K562 (cell line): Measurements from ENCODE around the gene SCARF2. TPM values are rescaled to one million over a fixed set of nuclear protein-coding genes. Genes with fewer than 3 reads are reported as not detected.

Experiments
- BCOR ChIP-seq: fragments of 450-650 bp; IDR thresholded peaks from 2 replicates; pipeline ENCODE4 v1.6.1; 2016
- BDP1 ChIP-seq: IDR thresholded peaks from 3 replicates; pipeline ENCODE4 v1.6.1; 2011; ENCODE audit not compliant: insufficient read length, insufficient read depth
- HNRNPK ChIP-seq: fragments of 200-400 bp; formaldehyde crosslinking; IDR thresholded peaks from one replicate; pipeline ENCODE4 v1.6.1; 2018; ENCODE audit warnings: mild to moderate bottlenecking, low read depth, low read length; ENCODE audit not compliant: poor library complexity, severe bottlenecking
- JUND ChIP-seq, 2 experiments: IDR thresholded peaks; 2 replicates in 1 of 2; 3 replicates in 1 of 2; pipeline ENCODE4 v1.6.1; 2011; ENCODE audit warnings: borderline replicate concordance in 2 of 2, low read depth in 2 of 2, low read length in 2 of 2, improper control_type of control experiment in 1 of 2, missing biosample characterization in 1 of 2, missing genetic modification characterization in 1 of 2, missing genetic modification reagents in 1 of 2
- RCOR1 ChIP-seq, 2 experiments: IDR thresholded peaks; 2 replicates each; pipeline ENCODE4 v1.6.1; 2012; ENCODE audit warnings: low read depth in 2 of 2, low read length in 2 of 2, borderline replicate concordance in 1 of 2, improper control_type of control experiment in 1 of 2
- ZNF124 ChIP-seq: sonication (generic); formaldehyde crosslinking; IDR thresholded peaks from 2 replicates; pipeline ENCODE4 v1.8.1; 2022; ENCODE audit warnings: missing genetic modification reagents
- ZNF408 ChIP-seq: fragments of 250-450 bp; sonication (Bioruptor Pico); IDR thresholded peaks from 2 replicates; pipeline ENCODE4 v1.4.0; 2020; ENCODE audit warnings: low read depth, mild to moderate bottlenecking, moderate library complexity
- polyA plus RNA-seq, 8 experiments: library from polyadenylated mRNA; depleted of rRNA in 4 of 8; stranded (reverse) in 5 of 8; unstranded in 3 of 8; fragments of >200 nt; fragmentation: Nextera tagmentation in 2 of 8; fragmentation: Illumina TruSeq in 1 of 8; extraction: Ambion mirVana in 2 of 8; extraction: Trizol in 1 of 8; gene quantifications; 2 replicates each; pipeline versions ENCODE4 v1.2.1 to v1.2.3, GENCODE V29; 2011 to 2014; ENCODE audit warnings: inconsistent platforms in 1 of 8, missing spikeins in 1 of 8
- total RNA-seq, 7 experiments: library from RNA; depleted of rRNA in 6 of 7; stranded (reverse); fragments of >200 nt in 6 of 7; fragmentation: Illumina TruSeq in 2 of 7; extraction: Trizol in 2 of 7; gene quantifications; 2 replicates each; pipeline versions ENCODE4 v1.2.1 to v1.2.3, GENCODE V29; 2011 to 2021; ENCODE audit warnings: low replicate concordance in 1 of 7
- TF ChIP-seq, protein P1 (sequence below): fragments of 250-450 bp; sonication (Bioruptor Pico); IDR thresholded peaks from 2 replicates; pipeline ENCODE4 v1.4.0; 2020; ENCODE audit warnings: mild to moderate bottlenecking
- TF ChIP-seq, protein P2 (sequence below): fragments of 450-650 bp; IDR thresholded peaks from 2 replicates; pipeline ENCODE4 v1.6.1; 2016; ENCODE audit warnings: low read depth
- TF ChIP-seq, protein P3 (sequence below): fragments of 200-800 bp; sonication (Bioruptor generic); IDR thresholded peaks from 2 replicates; pipeline ENCODE4 v1.6.1; 2016; ENCODE audit warnings: missing genetic modification characterization, missing compliant biosample characterization

SCARF2 gene
- total and polyA plus RNA-seq, 9 of the 15 experiments (the other 6 are each of a cell fraction or from before 2014, with no cell fraction given), result 0.06 to 0.32 (median 0.21) TPM; not detected in 5

DNA sequence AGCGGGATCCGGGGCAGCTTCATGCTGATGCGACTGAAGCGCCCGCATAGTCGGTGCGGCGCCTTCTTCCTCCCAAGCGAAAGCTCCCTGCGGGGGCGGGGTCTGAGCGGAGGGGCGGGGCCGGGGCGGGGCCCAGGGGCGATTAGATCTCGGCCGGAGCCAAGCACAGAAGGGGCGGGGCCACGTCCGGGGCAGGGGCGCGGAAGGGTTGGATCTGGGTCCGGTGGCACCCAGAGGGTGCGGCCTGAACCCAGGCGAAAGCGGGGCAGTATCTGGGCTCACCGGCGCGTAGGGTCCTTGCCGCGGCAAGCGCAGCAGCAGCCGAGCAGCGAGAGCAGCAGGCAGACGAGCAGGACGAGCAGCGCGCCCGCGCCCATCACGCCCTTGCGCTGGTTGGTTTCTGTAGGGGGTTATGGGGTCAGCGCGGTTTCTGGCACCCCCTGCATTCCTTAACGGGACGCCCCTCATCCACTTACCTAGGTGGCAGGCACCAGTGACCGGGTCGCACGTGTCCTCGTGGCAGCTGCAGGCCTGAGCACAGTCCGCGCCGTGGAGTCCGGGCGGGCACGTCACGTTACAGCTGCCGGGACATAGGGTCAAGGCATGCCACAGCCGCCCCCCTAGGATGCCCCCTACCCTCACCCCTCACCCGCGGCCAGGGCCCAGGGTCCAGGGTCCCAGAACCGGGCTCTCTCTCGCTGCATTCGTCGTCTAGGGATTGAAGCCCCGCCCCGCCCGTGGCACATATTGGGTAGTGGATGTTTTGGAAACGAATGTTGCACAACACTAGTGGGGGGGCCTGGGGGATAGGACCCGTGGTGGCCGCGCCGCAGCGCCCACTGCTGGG, 8.1 kb downstream of the SCARF2 start (continued):
- 0 out of 2 replicates have a peak, but pooled peaks have one; percentile 85 for TF ChIP-seq ZNF124 (CRISPR knock-in tag)
- TF ChIP-seq, protein P1, sequence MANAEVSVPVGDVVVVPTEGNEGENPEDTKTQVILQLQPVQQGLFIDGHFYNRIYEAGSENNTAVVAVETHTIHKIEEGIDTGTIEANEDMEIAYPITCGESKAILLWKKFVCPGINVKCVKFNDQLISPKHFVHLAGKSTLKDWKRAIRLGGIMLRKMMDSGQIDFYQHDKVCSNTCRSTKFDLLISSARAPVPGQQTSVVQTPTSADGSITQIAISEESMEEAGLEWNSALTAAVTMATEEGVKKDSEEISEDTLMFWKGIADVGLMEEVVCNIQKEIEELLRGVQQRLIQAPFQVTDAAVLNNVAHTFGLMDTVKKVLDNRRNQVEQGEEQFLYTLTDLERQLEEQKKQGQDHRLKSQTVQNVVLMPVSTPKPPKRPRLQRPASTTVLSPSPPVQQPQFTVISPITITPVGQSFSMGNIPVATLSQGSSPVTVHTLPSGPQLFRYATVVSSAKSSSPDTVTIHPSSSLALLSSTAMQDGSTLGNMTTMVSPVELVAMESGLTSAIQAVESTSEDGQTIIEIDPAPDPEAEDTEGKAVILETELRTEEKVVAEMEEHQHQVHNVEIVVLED (CRISPR knock-in tag), result peak; percentile 32
- no peak for TF ChIP-seq HNRNPK
- no peak for TF ChIP-seq JUND (IDR thresholded peaks at IDR 0.05; ENCODE audit: borderline replicate concordance, low read depth, low read length)
- TF ChIP-seq JUND (tag; IDR thresholded peaks at IDR 0.05; ENCODE audit: borderline replicate concordance, low read depth, low read length), result peak; percentile 22; the same call in 1 of the 3 replicates
- TF ChIP-seq BCOR, result peak; percentile 59; the same call in 1 of the 2 replicates
- TF ChIP-seq ZNF408 (CRISPR knock-in tag), result no peak
- TF ChIP-seq BDP1, result no peak
- TF ChIP-seq RCOR1 (IDR thresholded peaks at IDR 0.05; ENCODE audit: borderline replicate concordance in 1 of 2, low read depth in 2 of 2, low read length in 2 of 2), result no peak
- TF ChIP-seq, protein P2, sequence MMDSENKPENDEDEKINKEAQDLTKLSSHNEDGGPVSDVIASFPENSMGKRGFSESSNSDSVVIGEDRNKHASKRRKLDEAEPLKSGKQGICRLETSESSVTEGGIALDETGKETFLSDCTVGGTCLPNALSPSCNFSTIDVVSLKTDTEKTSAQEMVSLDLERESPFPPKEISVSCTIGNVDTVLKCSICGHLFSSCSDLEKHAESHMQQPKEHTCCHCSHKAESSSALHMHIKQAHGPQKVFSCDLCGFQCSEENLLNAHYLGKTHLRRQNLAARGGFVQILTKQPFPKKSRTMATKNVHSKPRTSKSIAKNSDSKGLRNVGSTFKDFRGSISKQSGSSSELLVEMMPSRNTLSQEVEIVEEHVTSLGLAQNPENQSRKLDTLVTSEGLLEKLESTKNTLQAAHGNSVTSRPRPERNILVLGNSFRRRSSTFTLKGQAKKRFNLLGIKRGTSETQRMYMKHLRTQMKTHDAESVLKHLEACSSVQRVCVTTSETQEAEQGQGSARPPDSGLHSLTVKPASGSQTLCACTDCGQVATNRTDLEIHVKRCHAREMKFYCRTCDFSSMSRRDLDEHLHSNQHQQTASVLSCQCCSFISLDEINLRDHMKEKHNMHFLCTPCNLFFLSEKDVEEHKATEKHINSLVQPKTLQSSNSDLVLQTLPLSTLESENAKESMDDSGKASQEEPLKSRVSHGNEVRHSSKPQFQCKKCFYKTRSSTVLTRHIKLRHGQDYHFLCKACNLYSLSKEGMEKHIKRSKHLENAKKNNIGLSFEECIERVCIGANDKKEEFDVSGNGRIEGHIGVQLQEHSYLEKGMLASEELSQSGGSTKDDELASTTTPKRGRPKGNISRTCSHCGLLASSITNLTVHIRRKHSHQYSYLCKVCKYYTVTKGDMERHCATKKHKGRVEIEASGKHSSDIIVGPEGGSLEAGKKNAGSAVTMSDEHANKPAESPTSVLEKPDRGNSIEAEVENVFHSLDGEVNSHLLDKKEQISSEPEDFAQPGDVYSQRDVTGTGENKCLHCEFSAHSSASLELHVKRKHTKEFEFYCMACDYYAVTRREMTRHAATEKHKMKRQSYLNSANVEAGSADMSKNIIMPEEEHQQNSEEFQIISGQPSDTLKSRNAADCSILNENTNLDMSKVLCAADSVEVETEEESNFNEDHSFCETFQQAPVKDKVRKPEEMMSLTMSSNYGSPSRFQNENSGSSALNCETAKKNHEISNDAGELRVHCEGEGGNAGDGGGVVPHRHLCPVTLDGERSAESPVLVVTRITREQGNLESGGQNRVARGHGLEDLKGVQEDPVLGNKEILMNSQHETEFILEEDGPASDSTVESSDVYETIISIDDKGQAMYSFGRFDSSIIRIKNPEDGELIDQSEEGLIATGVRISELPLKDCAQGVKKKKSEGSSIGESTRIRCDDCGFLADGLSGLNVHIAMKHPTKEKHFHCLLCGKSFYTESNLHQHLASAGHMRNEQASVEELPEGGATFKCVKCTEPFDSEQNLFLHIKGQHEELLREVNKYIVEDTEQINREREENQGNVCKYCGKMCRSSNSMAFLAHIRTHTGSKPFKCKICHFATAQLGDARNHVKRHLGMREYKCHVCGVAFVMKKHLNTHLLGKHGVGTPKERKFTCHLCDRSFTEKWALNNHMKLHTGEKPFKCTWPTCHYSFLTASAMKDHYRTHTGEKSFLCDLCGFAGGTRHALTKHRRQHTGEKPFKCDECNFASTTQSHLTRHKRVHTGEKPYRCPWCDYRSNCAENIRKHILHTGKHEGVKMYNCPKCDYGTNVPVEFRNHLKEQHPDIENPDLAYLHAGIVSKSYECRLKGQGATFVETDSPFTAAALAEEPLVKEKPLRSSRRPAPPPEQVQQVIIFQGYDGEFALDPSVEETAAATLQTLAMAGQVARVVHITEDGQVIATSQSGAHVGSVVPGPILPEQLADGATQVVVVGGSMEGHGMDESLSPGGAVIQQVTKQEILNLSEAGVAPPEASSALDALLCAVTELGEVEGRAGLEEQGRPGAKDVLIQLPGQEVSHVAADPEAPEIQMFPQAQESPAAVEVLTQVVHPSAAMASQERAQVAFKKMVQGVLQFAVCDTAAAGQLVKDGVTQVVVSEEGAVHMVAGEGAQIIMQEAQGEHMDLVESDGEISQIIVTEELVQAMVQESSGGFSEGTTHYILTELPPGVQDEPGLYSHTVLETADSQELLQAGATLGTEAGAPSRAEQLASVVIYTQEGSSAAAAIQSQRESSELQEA, result no peak
- TF ChIP-seq, protein P3, sequence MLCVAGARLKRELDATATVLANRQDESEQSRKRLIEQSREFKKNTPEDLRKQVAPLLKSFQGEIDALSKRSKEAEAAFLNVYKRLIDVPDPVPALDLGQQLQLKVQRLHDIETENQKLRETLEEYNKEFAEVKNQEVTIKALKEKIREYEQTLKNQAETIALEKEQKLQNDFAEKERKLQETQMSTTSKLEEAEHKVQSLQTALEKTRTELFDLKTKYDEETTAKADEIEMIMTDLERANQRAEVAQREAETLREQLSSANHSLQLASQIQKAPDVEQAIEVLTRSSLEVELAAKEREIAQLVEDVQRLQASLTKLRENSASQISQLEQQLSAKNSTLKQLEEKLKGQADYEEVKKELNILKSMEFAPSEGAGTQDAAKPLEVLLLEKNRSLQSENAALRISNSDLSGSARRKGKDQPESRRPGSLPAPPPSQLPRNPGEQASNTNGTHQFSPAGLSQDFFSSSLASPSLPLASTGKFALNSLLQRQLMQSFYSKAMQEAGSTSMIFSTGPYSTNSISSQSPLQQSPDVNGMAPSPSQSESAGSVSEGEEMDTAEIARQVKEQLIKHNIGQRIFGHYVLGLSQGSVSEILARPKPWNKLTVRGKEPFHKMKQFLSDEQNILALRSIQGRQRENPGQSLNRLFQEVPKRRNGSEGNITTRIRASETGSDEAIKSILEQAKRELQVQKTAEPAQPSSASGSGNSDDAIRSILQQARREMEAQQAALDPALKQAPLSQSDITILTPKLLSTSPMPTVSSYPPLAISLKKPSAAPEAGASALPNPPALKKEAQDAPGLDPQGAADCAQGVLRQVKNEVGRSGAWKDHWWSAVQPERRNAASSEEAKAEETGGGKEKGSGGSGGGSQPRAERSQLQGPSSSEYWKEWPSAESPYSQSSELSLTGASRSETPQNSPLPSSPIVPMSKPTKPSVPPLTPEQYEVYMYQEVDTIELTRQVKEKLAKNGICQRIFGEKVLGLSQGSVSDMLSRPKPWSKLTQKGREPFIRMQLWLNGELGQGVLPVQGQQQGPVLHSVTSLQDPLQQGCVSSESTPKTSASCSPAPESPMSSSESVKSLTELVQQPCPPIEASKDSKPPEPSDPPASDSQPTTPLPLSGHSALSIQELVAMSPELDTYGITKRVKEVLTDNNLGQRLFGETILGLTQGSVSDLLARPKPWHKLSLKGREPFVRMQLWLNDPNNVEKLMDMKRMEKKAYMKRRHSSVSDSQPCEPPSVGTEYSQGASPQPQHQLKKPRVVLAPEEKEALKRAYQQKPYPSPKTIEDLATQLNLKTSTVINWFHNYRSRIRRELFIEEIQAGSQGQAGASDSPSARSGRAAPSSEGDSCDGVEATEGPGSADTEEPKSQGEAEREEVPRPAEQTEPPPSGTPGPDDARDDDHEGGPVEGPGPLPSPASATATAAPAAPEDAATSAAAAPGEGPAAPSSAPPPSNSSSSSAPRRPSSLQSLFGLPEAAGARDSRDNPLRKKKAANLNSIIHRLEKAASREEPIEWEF (CRISPR knock-in tag), result no peak
